Central memory CD8-positive, alpha-beta T cell (primary cell): ENCODE measurements around the gene LMF1.

Source experiments
- ATAC-seq: fragments of 150-1000 bp; cut with Tn5 transposase; replicated peaks from 2 replicates; pipeline ENCODE4 v1.10.0; 2022; ENCODE audit warnings: mild to moderate bottlenecking, moderate FRiP score, moderate number of reproducible peaks; ENCODE audit not compliant: poor library complexity, severe bottlenecking; ENCODE audit errors: extremely low read depth
- DNase-seq, 2 donors: peaks; one replicate each; pipeline ENCODE4 v3.0.0; 2021; ENCODE audit warnings: low spot score in 2 of 2
- H3K27ac Mint-ChIP-seq: one replicate; pipeline ENCODE4 v1.8.0; 2022; ENCODE audit warnings: low read depth, mild to moderate bottlenecking, moderate library complexity, mixed read lengths
- H3K27me3 Mint-ChIP-seq: one replicate; pipeline ENCODE4 v1.8.0; 2022; ENCODE audit warnings: mixed read lengths
- H3K36me3 Mint-ChIP-seq: one replicate; pipeline ENCODE4 v1.8.0; 2022; ENCODE audit warnings: mild to moderate bottlenecking, moderate library complexity, mixed read lengths; ENCODE audit not compliant: insufficient read depth
- H3K4me1 Mint-ChIP-seq: one replicate; pipeline ENCODE4 v1.8.0; 2022; ENCODE audit warnings: mixed read lengths
- H3K4me3 Mint-ChIP-seq: one replicate; pipeline ENCODE4 v1.8.0; 2022; ENCODE audit warnings: mild to moderate bottlenecking, moderate library complexity, mixed read lengths
- H3K9me3 Mint-ChIP-seq: one replicate; pipeline ENCODE4 v1.8.0; 2022; ENCODE audit warnings: mixed read lengths

Gene LMF1

GRCh38 chr16:998211-998610 is 27.4 kb upstream of the LMF1 start:
- no peaks in the 10 kb centered on the region for H3K27me3 Mint-ChIP-seq
- no peak for DNase-seq
- no peaks in the 10 kb centered on the region for H3K9me3 Mint-ChIP-seq
- peaks cover 32% of the 10 kb centered on the region for H3K4me1 Mint-ChIP-seq
- peaks cover 5% of the 10 kb centered on the region for H3K36me3 Mint-ChIP-seq
- ATAC-seq: no peak
- peak overlapping the region; percentile 80 for H3K4me3 Mint-ChIP-seq
- H3K27ac Mint-ChIP-seq: peak overlapping the region; percentile 81

GRCh38 chr16:997440-998051 is 26.8 kb upstream of the LMF1 start:
- peak in 1 of 2 donors; percentile 41 for DNase-seq
- Mint-ChIP-seq H3K27ac (peak overlapping the region; percentile 81), H3K36me3 (peaks cover 5% of the 10 kb centered on the region), H3K4me3 (peak overlapping the region; percentile 80), H3K27me3 (no peaks in the 10 kb centered on the region), H3K9me3 (no peaks in the 10 kb centered on the region), H3K4me1 (peaks cover 32% of the 10 kb centered on the region)
- peak; percentile 82 for ATAC-seq

DNA sequence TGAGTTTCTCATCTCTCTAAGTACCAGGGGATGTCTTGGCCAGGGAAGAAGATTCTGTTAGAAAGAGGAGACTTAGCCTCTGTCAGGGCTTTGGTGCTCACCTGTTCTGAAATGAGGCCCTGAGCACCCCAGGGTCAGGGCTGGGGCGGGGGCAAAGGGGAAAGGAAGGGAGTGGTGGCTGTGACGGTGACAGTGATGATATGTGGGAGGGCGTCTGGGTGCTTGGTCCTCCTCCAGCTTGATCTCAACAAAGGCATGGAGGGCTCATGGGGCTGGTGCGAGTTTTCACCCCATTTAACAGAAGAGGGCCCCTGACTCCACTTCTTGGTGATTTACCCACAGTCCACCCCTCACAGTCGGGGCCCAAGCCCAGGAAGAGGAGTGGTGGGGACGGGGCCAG is 25.9 kb upstream of the LMF1 start:
- Mint-ChIP-seq H3K27me3 (no peaks in the 10 kb centered on the region), H3K27ac (peak overlapping the region; percentile 81), H3K4me1 (peaks cover 32% of the 10 kb centered on the region), H3K4me3 (peak overlapping the region; percentile 80), H3K9me3 (no peaks in the 10 kb centered on the region), H3K36me3 (peaks cover 5% of the 10 kb centered on the region)
- ATAC-seq: peak; percentile 67
- peak in 1 of 2 donors; percentile 28 for DNase-seq

- Mint-ChIP-seq H3K4me1 (peaks cover 32% of the 10 kb centered on the region), H3K36me3 (peaks cover 7% of the 10 kb centered on the region), H3K27ac (no peak overlapping the region), H3K27me3 (no peaks in the 10 kb centered on the region), H3K4me3 (peak overlapping the region; percentile 80), H3K9me3 (no peaks in the 10 kb centered on the region)
- ATAC-seq (no peak), DNase-seq (no peak)
Observed at GRCh38 chr16:995783-996182, 25.0 kb upstream of the LMF1 start.

DNA sequence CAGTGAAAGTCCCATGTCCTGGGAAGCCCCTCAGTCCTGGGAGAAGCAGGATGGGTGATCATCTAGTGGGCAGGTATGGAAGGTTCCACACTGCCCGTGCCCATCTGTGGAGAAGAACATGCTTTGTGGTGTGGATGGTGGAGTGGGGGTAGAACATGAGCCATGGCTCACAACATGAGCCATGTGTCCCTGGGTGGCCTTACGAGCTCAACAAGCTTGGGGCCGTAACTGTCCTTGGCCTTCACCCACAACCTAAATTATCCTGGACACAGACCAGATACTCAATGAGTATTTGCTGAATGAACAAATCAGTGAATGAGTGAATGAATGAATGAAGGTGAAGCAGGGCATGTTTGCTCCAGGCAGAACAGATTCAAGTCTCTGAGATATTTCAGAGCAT is 24.3 kb upstream of the LMF1 start:
- H3K27me3 Mint-ChIP-seq: no peaks in the 10 kb centered on the region
- no peak for DNase-seq
- peak overlapping the region; percentile 49 for H3K4me3 Mint-ChIP-seq
- H3K36me3 Mint-ChIP-seq: peaks cover 7% of the 10 kb centered on the region
- no peak overlapping the region for H3K27ac Mint-ChIP-seq
- H3K4me1 Mint-ChIP-seq: peaks cover 32% of the 10 kb centered on the region
- ATAC-seq: no peak
- H3K9me3 Mint-ChIP-seq: no peaks in the 10 kb centered on the region

DNA sequence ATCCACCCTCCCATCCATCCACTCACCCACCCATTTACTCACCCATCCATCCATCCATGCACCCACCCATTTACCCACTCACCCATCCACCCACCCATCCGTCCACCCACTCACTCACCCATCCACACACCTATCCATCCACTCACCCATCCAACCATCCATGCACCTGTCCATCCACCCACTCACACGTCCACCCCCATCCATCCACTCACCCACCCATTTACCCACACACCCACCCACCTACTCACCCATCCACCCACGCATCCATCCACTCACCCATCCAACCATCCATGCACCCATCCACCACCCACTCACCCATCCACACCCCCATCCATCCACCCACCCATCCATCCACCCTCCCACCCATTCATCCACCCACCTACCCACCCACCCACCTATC is 22.9 kb upstream of the LMF1 start:
- H3K4me1 Mint-ChIP-seq: peaks cover 29% of the 10 kb centered on the region
- peaks cover 7% of the 10 kb centered on the region for H3K36me3 Mint-ChIP-seq
- no peak overlapping the region for H3K27ac Mint-ChIP-seq
- ATAC-seq (no peak), DNase-seq (no peak)
- no peak overlapping the region for H3K4me3 Mint-ChIP-seq
- no peaks in the 10 kb centered on the region for H3K9me3 Mint-ChIP-seq
- no peaks in the 10 kb centered on the region for H3K27me3 Mint-ChIP-seq

GRCh38 chr16:991773-992172 is 21.0 kb upstream of the LMF1 start:
- Mint-ChIP-seq H3K27me3 (no peaks in the 10 kb centered on the region), H3K4me3 (no peak overlapping the region), H3K36me3 (peaks cover 2% of the 10 kb centered on the region), H3K27ac (no peak overlapping the region), H3K4me1 (peaks cover 14% of the 10 kb centered on the region), H3K9me3 (no peaks in the 10 kb centered on the region)
- ATAC-seq (no peak), DNase-seq (no peak)

DNA sequence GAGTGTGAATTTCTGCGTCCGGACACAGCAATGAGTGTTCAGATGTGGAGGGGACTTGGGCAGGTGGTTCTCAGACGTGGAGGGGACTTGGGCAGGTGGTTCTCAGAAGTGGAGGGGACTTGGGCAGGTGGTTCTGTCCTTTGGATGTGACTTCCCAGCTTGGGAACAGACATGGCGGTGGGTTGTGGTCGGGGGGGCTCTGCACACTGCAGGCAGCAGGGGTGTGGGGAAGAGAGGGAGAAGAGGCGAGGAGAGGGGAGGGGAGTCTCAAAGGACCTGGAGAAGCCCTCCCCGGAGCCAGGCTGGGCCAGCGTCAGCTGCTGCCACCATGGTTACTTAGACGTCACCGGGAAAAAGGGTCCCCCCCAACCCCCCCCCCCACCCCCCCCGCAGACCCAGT is 20.6 kb upstream of the LMF1 start:
- no peak for ATAC-seq
- peaks cover 10% of the 10 kb centered on the region for H3K4me1 Mint-ChIP-seq
- H3K36me3 Mint-ChIP-seq: peaks cover 2% of the 10 kb centered on the region
- no peak overlapping the region for H3K4me3 Mint-ChIP-seq
- H3K9me3 Mint-ChIP-seq: no peaks in the 10 kb centered on the region
- H3K27me3 Mint-ChIP-seq: no peaks in the 10 kb centered on the region
- no peak for DNase-seq
- H3K27ac Mint-ChIP-seq: no peak overlapping the region

- Mint-ChIP-seq H3K27ac (no peak overlapping the region), H3K27me3 (no peaks in the 10 kb centered on the region), H3K9me3 (no peaks in the 10 kb centered on the region), H3K4me3 (no peak overlapping the region), H3K36me3 (peaks cover 2% of the 10 kb centered on the region), H3K4me1 (peaks cover 4% of the 10 kb centered on the region)
- ATAC-seq: no peak
- no peak for DNase-seq
Observed at GRCh38 chr16:990516-991291, 19.9 kb upstream of the LMF1 start.

DNA sequence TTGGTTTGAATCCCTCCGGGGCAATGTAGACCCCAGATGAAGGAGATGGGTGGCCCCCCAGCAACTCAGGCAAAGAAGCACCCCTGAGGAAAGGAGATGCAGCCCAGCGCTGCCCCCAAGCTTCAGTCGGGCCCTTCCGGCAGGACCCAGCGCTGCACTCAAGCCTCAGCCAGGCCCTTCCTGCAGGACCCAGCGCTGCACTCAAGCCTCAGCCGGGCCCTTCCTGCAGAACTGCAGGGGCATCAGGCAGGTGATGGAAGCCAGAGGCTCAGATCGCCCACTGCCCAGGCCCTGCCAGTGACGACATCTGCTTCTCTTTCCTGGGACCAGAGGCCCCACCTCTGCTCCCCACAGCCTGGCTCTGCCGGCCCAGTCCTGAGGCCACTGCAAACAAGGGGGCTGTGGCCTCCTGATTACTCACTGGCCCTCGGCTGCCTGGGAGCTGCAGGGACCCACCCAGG is 18.6 kb upstream of the LMF1 start:
- DNase-seq (no peak), ATAC-seq (no peak)
- H3K4me1 Mint-ChIP-seq: no peaks in the 10 kb centered on the region
- H3K27ac Mint-ChIP-seq: no peak overlapping the region
- peaks cover 2% of the 10 kb centered on the region for H3K36me3 Mint-ChIP-seq
- no peak overlapping the region for H3K4me3 Mint-ChIP-seq
- no peaks in the 10 kb centered on the region for H3K9me3 Mint-ChIP-seq
- H3K27me3 Mint-ChIP-seq: no peaks in the 10 kb centered on the region

DNA sequence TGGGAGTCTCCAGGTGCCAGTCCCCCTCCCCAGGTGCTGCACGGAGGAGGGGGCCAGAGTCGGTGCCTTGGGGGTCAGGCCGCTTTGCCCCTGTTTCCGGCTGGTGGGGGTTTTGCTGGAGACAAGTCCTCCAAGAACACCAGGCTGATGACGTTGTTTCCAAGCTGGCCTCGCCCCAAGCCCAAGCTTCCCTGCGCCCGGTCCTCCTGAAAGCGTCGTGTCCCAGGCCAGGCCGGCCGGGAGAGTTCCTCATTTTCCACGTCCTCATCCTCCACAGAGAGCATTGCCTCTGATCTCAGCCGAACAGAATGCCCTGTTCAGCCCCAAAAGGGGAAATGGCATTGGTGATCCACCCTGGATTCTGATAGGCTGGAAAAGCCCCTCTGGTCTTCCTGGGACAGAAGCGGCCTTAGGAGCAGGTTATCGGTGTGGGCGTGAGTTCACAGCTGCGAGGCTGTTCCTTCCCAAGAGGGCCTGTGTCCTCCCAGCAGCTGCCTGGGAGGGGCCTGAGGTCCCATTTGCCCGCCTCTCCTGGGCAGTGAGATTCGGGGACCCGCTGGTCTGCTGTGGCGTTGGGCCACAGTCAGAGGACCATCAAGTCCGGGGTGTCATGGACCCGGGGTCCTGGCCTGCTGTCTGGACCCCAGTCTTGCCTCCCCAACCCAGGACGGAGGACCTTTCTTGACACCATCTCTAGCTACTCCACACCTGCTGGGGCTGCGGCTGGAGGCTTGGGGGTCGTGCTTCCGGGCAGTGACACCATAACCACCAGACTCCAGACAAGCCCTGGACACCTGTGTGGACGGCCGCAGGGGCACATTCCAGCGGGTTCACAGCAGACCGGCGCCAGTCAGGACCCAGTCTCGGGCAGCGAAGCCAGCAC is 17.9 kb upstream of the LMF1 start:
- Mint-ChIP-seq H3K36me3 (peaks cover 2% of the 10 kb centered on the region), H3K27me3 (no peaks in the 10 kb centered on the region), H3K9me3 (no peaks in the 10 kb centered on the region), H3K27ac (no peak overlapping the region), H3K4me3 (no peak overlapping the region), H3K4me1 (no peaks in the 10 kb centered on the region)
- no peak for ATAC-seq
- no peak for DNase-seq

DNA sequence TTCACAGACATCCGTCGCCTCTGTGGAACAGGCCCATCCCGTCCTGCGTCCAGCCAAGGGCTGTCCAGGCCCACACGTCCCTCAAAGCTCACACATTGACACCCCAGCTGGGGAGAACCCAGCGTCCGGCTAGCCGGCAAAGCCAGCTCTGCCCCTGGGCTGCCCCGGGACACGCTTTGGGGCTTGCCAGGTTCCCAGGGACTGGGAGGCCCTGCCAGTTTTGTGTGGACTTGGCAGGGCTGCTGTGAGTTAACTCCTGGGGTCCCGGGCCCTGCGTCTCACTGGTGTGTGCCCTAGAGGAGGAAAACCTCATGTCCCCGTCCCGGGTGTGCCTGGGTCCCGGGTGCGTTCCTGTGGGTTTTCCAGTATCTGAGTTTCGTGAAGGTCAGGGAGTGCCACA is 17.1 kb upstream of the LMF1 start:
- ATAC-seq (no peak), DNase-seq (no peak)
- H3K4me1 Mint-ChIP-seq: no peaks in the 10 kb centered on the region
- H3K36me3 Mint-ChIP-seq: peaks cover 2% of the 10 kb centered on the region
- no peak overlapping the region for H3K4me3 Mint-ChIP-seq
- peaks cover 4% of the 10 kb centered on the region for H3K27me3 Mint-ChIP-seq
- H3K27ac Mint-ChIP-seq: no peak overlapping the region
- no peaks in the 10 kb centered on the region for H3K9me3 Mint-ChIP-seq
